Activated B cell treated with CpG ODN at 0.5 μM for 24 hours (primary cell): ENCODE results near the gene IL17RC. TPM values are rescaled to one million over a fixed set of nuclear protein-coding genes. Genes with fewer than 3 reads are reported as not detected.
A peak's percentile ranks its signal among the peaks of the same experiment; 100 is the strongest.

Experiments
- ATAC-seq: fragments of 200-7000 bp; cut with Tn5 transposase; one replicate; pipeline ENCODE4 v1.10.0; 2021; ENCODE audit warnings: low read depth, mild to moderate bottlenecking, moderate library complexity
- CTCF ChIA-PET: fragments of 350-600 bp; sonication (Branson Sonifier 250); formaldehyde crosslinking; loops from one replicate; lab custom pipeline; 2021; ENCODE audit warnings: antibody characterized with exemption; lab: Charles Lee
- POLR2A ChIA-PET: fragments of 350-600 bp; sonication (Branson Sonifier 250); formaldehyde crosslinking; loops from one replicate; lab custom pipeline; 2021; ENCODE audit warnings: antibody characterized with exemption; lab: Charles Lee
- DNase-seq: peaks from one replicate; pipeline ENCODE4 v3.0.0; 2022
- H3K27ac Mint-ChIP-seq: one replicate; pipeline ENCODE4 v1.8.0; 2020; ENCODE audit warnings: mixed read lengths
- H3K27me3 Mint-ChIP-seq: one replicate; pipeline ENCODE4 v1.8.0; 2021; ENCODE audit warnings: mixed read lengths
- H3K36me3 Mint-ChIP-seq: one replicate; pipeline ENCODE4 v1.8.0; 2021; ENCODE audit warnings: low read depth, mixed read lengths
- H3K4me1 Mint-ChIP-seq: one replicate; pipeline ENCODE4 v1.8.0; 2021; ENCODE audit warnings: mixed read lengths
- H3K4me3 Mint-ChIP-seq: one replicate; pipeline ENCODE4 v1.8.0; 2020; ENCODE audit warnings: mild to moderate bottlenecking, mixed read lengths
- H3K9me3 Mint-ChIP-seq: one replicate; pipeline ENCODE4 v1.8.0; 2020; ENCODE audit warnings: mixed read lengths
- CTCF ChIP-seq: fragments of 200-600 bp; IDR thresholded peaks from one replicate; pipeline ENCODE4 v1.8.0; 2022; ENCODE audit warnings: antibody characterized with exemption, mild to moderate bottlenecking
- intact Hi-C: fragments of 100-400 bp; cut with micrococcal nuclease; formaldehyde crosslinking; loops from one replicate; pipeline ENCODE4 v1.15.1; 2024
- total RNA-seq: library from RNA; stranded (reverse); gene quantifications from 2 replicates; pipeline ENCODE4 v1.2.3, GENCODE V29; 2022

Gene IL17RC
- total RNA-seq, 1 donor from 2014 or later: 0.11 TPM

DNA sequence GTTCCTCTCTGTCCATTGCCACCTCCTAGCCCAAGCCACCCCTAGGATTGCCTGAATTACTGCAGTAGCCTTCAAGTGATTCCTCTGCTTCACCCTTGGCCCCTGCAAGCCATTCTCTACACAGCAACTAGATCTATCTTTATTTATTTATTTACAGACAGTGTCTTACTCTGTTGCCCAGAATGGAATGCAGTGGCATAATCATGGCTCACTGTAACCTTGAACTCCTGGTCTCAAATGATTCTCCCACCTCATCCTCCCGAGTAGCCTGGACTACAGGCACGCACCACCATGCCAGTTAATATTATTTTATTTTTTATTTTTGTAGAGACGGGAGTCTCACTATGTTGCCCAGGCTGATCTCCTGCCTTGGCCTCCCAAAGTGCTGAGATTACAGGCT lies 28.4 kb upstream of the IL17RC start:
- no peak overlapping the region for H3K27ac Mint-ChIP-seq
- DNase-seq (no peak), ATAC-seq (no peak)
- ChIA-PET CTCF (no interaction called here), POLR2A (interaction anchor here (1.6 to 3.8 kb wide), 3 partner anchors 44 to 96 kb away, joined by 3 to 92 read pairs (median 18); partner anchors contain the start of genes ARPC4, CRELD1 and TADA3)
- intact Hi-C loops: no loop called here
- H3K36me3 Mint-ChIP-seq: peaks cover 20% of the 10 kb centered on the region
- H3K27me3 Mint-ChIP-seq: no peaks in the 10 kb centered on the region
- H3K9me3 Mint-ChIP-seq: no peaks in the 10 kb centered on the region
- H3K4me3 Mint-ChIP-seq: no peak overlapping the region
- TF ChIP-seq CTCF: no peak
- H3K4me1 Mint-ChIP-seq: peaks cover 30% of the 10 kb centered on the region

DNA sequence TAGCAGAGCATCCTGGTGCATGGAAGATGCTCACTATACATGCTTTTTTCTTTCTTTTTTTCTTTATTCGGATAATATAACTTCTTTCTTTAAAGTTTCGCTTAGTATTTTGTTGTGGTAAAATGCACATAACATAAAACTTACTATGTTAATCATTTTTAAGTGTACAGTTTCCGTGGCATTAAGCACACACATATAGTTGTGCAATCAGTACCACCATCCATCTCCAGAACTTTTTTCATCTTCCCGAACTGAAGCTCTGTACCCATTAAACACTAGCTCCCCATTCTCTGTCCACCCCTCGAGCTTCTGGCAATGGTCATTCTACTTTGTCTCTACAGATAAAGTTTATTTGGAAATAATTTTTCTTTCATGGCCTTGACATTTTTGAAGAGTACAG lies 27.5 kb upstream of the IL17RC start:
- H3K27me3 Mint-ChIP-seq: no peaks in the 10 kb centered on the region
- H3K27ac Mint-ChIP-seq: peak overlapping the region; percentile 97
- H3K4me1 Mint-ChIP-seq: peaks cover 37% of the 10 kb centered on the region
- no peak for TF ChIP-seq CTCF
- ATAC-seq (no peak), DNase-seq (no peak)
- peaks cover 28% of the 10 kb centered on the region for H3K36me3 Mint-ChIP-seq
- no peak overlapping the region for H3K4me3 Mint-ChIP-seq
- H3K9me3 Mint-ChIP-seq: no peaks in the 10 kb centered on the region
- ChIA-PET POLR2A (interaction anchor here (1.4 to 3.8 kb wide), 7 partner anchors 27 to 334 kb away, joined by 3 to 92 read pairs (median 11); partner anchors contain the start of genes ARPC4, CRELD1, IL17RC and RPUSD3), CTCF (interaction anchor here (1.7 kb wide), 1 partner anchor 44 kb away, joined by 5 read pairs; the partner anchor contains the start of gene CRELD1)
- intact Hi-C loops: no loop called here

DNA sequence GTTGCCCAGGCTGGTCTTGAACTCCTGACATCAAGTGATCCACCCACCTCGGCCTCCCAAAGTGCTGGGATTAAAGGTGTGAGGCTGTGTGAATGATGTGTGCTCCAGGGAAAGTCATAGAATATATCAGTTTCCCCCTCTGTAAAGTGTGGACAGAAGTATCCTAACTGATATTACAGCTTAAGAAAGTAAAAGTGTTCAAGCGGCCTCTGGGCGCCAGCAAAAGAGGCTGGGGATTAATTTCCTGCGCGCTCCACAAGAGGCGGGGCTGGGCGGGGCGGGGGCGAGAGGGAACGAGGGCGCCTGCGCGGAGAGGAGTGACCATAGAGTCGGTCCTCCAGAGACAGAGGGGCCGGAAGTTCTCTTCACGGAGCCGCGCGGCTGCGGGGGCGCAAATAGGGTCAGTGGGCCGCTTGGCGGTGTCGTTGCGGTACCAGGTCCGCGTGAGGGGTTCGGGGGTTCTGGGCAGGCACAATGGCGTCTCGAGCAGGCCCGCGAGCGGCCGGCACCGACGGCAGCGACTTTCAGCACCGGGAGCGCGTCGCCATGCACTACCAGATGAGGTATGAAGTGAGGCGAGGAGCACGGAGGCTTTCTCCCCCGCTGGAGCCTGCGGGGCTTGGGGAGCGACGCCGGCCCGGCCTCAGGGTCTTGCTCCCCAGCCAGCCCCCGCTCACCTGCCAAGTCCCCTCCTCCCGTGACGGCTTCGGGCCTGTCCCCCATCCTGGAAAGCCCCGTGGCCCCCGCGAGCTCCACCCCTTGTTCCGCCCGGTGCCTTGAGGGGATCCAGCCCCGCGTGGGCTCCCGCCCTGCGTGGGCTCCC lies 26.4 kb upstream of the IL17RC start, which contains the start of gene JAGN1:
Gene JAGN1 (plus strand): TSS at position 362 of the 823 bp plus-strand sequence. CDS start 113 bp downstream, at position 475.
- POLR2A ChIA-PET: interaction anchor here (0.6 to 3.8 kb wide), 28 partner anchors 11 to 430 kb away, joined by 3 to 92 read pairs (median 4); partner anchors contain the start of genes ARPC4, CRELD1, EMC3 and FANCD2
- H3K4me3 Mint-ChIP-seq: peak within 1 kb of the TSS; percentile 94
- DNase-seq (peak; percentile 85), ATAC-seq (peak; percentile 86)
- intact Hi-C loops: loop anchor here (1.0 to 2.0 kb wide), 11 partner anchors 25 to 494 kb away; partner anchors contain the start of genes BRPF1, CRELD1, FANCD2 and RPUSD3
- H3K4me1 Mint-ChIP-seq: peaks cover 44% of the 10 kb centered on the region
- H3K27ac Mint-ChIP-seq: peak within 1 kb of the TSS; percentile 97
- TF ChIP-seq CTCF: no peak
- no peaks in the 10 kb centered on the region for H3K9me3 Mint-ChIP-seq
- CTCF ChIA-PET: interaction anchor here (1.4 to 1.9 kb wide), 3 partner anchors 42 to 56 kb away, joined by 4 to 5 read pairs (median 5); partner anchors contain the start of gene CRELD1
- H3K36me3 Mint-ChIP-seq: peaks cover 33% of the 10 kb centered on the region
- no peaks in the 10 kb centered on the region for H3K27me3 Mint-ChIP-seq

- CTCF ChIA-PET: interaction anchor here (1.4 to 1.9 kb wide), 3 partner anchors 41 to 55 kb away, joined by 4 to 5 read pairs (median 5); partner anchors contain the start of gene CRELD1
- peaks cover 33% of the 10 kb centered on the region for H3K36me3 Mint-ChIP-seq
- peaks cover 49% of the 10 kb centered on the region for H3K4me1 Mint-ChIP-seq
- peak overlapping the region; percentile 94 for H3K4me3 Mint-ChIP-seq
- DNase-seq (no peak), ATAC-seq (no peak)
- H3K9me3 Mint-ChIP-seq: no peaks in the 10 kb centered on the region
- intact Hi-C loops: loop anchor here (2.0 kb wide), 2 partner anchors 136 to 494 kb away; partner anchors contain the start of genes FANCD2 and SETD5
- H3K27ac Mint-ChIP-seq: peak overlapping the region; percentile 97
- H3K27me3 Mint-ChIP-seq: no peaks in the 10 kb centered on the region
- POLR2A ChIA-PET: interaction anchor here (0.6 to 3.8 kb wide), 22 partner anchors 12 to 429 kb away, joined by 3 to 92 read pairs (median 6); partner anchors contain the start of genes ARPC4, CRELD1, EMC3 and FANCD2
- no peak for TF ChIP-seq CTCF
Observed at GRCh38 chr3:9891072-9891622, 25.8 kb upstream of the IL17RC start.
